ENCODE results near the gene OR4D10. TPM values are rescaled to one million over a fixed set of nuclear protein-coding genes. Genes with fewer than 3 reads are reported as not detected.

The OR4D10 gene
- total RNA-seq, 4 donors from 2014 or later: not detected

GRCh38 chr11:59459916-59460315 lies 13.2 kb upstream of the OR4D10 start:
- Histone ChIP-seq H3K36me3 (no peaks in the 10 kb centered on the region), H3K9me3 (no peaks in the 10 kb centered on the region), H3K27ac (no peak overlapping the region), H3K4me1 (no peaks in the 10 kb centered on the region), H3K4me3 (no peak overlapping the region), H3K27me3 (no peaks in the 10 kb centered on the region)
- no peak for TF ChIP-seq POLR2A (IDR thresholded peaks at IDR 0.05)
- DNase-seq: no peak

- no peaks in the 10 kb centered on the region for H3K4me1 ChIP-seq
- H3K27me3 ChIP-seq: no peaks in the 10 kb centered on the region
- no peak overlapping the region for H3K4me3 ChIP-seq
- TF ChIP-seq CTCF (IDR thresholded peaks at IDR 0.05) (no peak), POLR2A (IDR thresholded peaks at IDR 0.05) (no peak)
- no peak overlapping the region for H3K27ac ChIP-seq
- DNase-seq: no peak
- H3K9me3 ChIP-seq: no peaks in the 10 kb centered on the region
- H3K36me3 ChIP-seq: no peaks in the 10 kb centered on the region
Observed at GRCh38 chr11:59463190-59463641, 9.9 kb upstream of the OR4D10 start.

- no peaks in the 10 kb centered on the region for H3K4me1 ChIP-seq
- no peaks in the 10 kb centered on the region for H3K27me3 ChIP-seq
- no peaks in the 10 kb centered on the region for H3K9me3 ChIP-seq
- no peak for DNase-seq
- H3K4me3 ChIP-seq: no peak overlapping the region
- H3K36me3 ChIP-seq: no peaks in the 10 kb centered on the region
- no peak overlapping the region for H3K27ac ChIP-seq
- TF ChIP-seq POLR2A (IDR thresholded peaks at IDR 0.05): no peak
- no peak for TF ChIP-seq CTCF (IDR thresholded peaks at IDR 0.05)
Observed at GRCh38 chr11:59475176-59475575, 2.1 kb downstream of the OR4D10 start.

- H3K9me3 ChIP-seq: no peaks in the 10 kb centered on the region
- no peak overlapping the region for H3K27ac ChIP-seq
- H3K4me3 ChIP-seq: no peak overlapping the region
- DNase-seq: no peak
- H3K4me1 ChIP-seq: no peaks in the 10 kb centered on the region
- TF ChIP-seq POLR2A (IDR thresholded peaks at IDR 0.05): no peak
- no peak for TF ChIP-seq CTCF (IDR thresholded peaks at IDR 0.05)
- no peaks in the 10 kb centered on the region for H3K27me3 ChIP-seq
- H3K36me3 ChIP-seq: no peaks in the 10 kb centered on the region
Observed at GRCh38 chr11:59479906-59480305, 6.8 kb downstream of the OR4D10 start.

DNA sequence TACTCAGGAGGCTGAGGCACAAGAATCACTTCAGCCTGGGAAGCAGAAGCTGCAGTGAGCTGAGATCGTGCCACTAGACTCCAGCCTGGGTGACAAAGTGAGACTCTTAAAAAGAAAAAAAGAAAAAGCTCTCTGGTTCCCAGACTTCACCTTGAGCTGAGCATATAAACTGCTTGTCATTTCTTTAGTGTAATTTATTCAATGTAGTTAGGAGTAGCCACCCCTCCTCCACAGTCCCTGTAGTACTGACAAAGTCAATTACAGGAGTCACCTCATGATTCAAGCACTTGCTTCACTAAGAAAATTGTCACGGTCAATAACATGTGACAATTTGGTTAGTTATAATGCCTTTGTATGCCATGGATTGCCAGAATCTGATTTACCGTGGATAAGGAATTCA lies 7.2 kb downstream of the OR4D10 start:
- Histone ChIP-seq H3K4me3 (no peak overlapping the region), H3K9me3 (no peaks in the 10 kb centered on the region), H3K36me3 (no peaks in the 10 kb centered on the region), H3K27ac (no peak overlapping the region), H3K4me1 (no peaks in the 10 kb centered on the region), H3K27me3 (no peaks in the 10 kb centered on the region)
- DNase-seq: no peak
- TF ChIP-seq CTCF (IDR thresholded peaks at IDR 0.05): no peak
- TF ChIP-seq POLR2A (IDR thresholded peaks at IDR 0.05): no peak

DNA sequence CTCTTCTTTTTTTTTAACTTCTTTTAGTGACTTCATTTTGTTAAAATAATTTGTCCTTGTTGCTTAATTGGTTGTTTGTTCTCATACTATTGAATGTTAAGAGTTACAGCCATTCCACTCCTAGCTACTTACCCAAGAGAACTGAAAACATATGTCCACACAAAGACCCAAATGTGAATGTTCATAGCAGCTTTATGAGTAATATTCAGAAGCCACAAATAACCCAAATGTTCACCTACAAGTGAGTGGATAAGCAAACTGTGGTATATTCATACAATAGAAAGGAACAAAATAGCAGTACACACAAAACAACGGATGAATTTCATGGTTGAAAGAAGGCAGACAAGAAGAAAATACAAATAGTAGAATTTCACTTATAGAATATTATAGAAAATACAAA lies 28.8 kb downstream of the OR4D10 start:
- TF ChIP-seq CTCF (IDR thresholded peaks at IDR 0.05) (no peak), POLR2A (IDR thresholded peaks at IDR 0.05) (no peak)
- H3K4me1 ChIP-seq: no peaks in the 10 kb centered on the region
- no peaks in the 10 kb centered on the region for H3K9me3 ChIP-seq
- no peak overlapping the region for H3K27ac ChIP-seq
- no peak overlapping the region for H3K4me3 ChIP-seq
- H3K27me3 ChIP-seq: no peaks in the 10 kb centered on the region
- no peaks in the 10 kb centered on the region for H3K36me3 ChIP-seq
- no peak for DNase-seq
